G401.6 (cell line): Measurements from ENCODE around the gene IGF2R.

ENCODE experiments used
- FAIRE-seq: peaks from 2 replicates; lab custom pipeline; 2012; peaks lifted over from hg19 to GRCh38; lab: Jason Lieb, UNC

IGF2R gene

DNA sequence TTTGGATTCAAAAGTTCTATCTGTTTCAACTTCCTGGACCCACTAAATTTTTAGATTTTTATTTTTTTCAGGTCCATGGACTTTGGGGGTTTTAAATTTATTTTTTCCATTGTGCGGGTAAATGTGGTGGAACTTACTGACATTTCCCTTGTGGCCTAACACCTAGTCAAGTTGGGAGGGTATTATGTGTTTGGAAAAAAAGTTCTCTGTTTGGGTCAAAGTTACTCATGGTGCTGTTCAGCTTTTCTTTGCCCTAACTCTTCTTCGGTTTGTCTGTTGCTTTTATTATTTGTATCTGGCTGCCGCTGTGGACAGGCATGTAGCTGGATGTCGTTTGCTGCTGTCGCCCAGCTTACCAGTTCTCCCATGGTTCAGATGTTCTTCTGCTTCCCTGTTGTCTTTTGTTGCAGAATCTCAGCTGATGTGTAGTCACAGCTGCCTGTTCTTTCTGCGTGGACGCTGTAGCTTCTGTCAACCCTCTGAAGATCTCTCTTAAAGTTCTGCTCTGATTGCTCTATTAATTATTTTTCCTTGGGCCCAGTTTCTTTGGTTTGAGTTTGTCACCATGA lies 7.9 kb downstream of the IGF2R start:
- no peak for FAIRE-seq

DNA sequence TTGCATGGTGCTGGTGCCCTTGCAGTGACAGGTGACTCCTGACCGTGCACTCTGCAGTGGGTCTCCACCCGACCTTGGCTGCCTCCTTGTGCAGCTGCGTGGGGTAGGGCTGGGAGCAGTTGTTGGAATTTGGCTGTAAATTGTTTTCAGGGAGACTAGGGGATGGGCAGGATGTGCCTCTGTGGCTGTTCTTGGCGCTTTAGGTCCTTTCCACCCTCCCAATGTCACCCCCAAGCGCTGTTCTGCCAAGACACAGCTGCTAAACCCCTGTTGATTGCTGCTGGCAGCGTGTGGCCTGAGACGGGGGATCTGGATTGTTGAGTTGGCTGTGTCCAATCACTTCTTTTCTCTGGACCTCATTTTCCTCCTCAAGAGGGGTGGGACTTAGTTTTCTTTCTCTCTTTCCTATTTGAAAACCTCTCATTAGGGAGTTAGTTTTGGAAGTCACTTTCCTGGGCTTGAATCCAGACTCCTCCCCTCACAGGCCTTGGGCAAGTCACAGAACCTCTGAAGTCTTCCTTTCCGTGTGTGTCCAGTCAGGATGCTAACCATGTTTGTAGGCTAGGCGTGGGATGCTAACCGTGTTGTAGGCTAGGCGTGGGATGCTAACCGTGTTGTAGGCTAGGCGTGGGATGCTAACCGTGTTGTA lies 8.5 kb downstream of the IGF2R start:
- no peak for FAIRE-seq

DNA sequence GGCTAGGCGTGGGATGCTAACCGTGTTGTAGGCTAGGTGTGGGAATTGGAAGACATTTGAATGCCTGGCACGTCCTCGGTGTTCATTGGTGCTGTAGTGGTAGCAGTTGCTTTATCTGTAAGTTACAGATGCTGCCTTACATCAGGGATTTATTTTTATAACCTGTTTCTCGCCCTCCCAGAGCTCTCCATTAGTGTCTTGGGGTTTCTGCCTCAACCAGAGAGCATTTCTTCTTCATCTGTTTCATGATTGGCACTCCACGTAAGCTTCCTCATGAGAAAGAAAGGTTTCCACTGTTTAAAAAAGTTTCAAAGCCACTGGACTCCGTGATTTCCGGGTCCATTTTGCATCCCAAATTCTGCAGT lies 9.0 kb downstream of the IGF2R start:
- FAIRE-seq, result no peak

DNA sequence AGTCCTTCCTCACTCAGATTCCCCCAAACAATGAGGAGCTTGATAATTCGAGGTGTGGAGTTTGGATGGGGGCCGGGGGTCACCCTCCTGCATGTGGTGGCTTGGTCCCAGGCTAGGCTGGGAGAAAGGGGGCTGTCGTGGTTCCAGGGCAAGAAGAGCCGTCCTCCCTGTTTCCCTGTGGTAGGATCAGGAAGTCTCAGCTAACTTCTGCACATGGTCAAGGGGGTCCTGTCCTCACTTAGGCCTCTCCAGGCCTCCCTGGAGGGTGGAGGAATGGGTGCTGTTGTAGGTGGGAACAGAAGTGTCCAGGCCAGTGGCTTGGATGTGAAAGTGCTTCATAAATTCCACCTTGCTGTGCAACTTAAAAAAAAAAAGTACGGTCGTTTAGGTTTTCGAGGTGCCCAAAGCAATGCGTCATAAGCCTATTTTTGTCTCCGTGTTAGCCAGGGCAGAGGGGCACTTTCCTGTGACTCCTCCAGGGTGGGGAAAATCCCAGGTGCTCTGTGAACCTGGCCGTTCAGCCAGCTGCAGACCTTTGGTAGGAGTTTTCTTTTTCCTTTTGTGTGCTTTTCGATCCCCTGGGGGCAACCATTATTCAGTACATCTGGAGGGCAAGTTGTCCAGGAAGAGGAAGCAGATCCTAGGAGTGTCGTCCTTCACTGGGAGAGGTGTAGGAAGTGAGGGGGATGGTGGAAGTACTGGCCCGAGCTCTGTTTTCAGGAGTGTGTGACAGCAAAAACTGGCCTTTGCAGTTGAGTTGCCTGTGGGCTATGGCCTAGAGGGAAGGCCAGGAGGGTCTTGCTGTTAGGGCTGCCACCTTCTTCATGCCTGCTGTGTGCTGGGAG lies 9.6 kb downstream of the IGF2R start:
- FAIRE-seq, result no peak

DNA sequence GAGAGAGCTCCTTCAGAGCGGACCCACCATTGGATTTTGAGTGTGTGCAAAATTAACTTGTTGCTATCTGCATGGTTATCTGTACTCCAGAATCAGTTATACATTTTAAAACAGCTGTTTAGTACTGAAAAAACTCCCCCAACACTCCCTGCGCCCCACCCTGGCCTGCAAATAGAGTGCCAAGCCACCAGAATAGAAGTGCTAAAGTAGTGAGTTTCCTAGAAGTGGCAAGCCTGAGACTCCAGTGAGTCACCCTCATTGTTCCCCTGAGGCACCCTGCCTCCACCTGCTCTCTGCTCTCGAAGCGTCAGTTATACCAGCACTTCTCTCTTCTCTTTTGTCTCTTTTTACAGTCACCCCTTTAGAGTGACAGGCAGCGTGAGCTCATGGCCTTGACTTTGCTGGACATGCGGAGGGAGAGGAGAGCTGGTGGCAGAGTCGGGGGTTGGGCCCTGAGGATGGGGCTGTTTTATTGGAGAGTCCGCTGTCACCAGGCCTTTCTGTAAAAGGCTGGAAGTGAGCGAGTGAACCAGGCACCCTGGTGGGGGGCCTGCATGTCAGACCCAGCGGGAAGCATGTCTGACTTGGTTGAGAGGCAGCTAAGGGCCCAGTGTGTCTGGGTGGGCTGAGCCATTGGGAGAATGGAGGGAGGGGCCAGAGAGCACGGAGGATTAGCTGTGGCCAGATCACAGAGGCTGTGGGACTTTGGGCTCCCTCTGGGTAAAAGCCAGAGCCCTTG lies 10.4 kb downstream of the IGF2R start:
- FAIRE-seq, result no peak

DNA sequence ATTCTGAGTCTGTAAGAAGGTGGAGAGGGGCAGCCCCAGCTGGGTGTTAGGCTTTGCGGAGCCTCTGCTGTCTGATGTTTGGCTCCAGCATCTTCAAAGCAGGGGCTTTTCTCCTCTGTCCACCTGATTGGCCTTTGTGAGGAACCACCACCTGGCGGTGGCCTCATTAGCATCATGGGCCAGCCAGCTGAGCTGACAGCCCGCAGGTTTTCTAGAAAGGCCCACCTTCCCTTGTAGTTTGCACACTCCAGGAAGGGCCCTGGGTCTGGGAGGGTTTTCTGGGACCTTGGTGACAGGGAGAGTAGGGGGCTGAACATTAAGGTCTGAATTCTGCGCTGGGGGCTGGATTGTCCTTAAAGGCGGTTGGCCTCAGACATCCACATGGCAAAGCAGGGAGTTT lies 11.6 kb downstream of the IGF2R start:
- no peak for FAIRE-seq

DNA sequence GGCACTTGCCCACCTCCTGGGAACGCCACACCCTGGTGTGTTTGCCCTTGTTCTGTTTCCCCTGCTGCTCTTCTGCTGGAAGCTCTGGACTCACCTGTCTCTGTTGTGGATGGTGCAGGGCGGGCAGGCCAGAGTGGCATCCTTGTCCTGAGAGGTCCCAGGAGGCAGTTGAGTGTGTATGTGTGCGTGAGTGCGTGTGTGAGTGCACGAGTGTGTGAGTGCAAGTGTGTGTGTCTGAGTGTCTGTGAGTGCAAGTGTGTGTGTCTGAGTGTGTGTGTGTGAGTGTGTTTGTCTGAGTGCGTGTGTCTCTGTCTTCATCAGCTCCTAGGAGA lies 12.2 kb downstream of the IGF2R start:
- FAIRE-seq, result no peak

DNA sequence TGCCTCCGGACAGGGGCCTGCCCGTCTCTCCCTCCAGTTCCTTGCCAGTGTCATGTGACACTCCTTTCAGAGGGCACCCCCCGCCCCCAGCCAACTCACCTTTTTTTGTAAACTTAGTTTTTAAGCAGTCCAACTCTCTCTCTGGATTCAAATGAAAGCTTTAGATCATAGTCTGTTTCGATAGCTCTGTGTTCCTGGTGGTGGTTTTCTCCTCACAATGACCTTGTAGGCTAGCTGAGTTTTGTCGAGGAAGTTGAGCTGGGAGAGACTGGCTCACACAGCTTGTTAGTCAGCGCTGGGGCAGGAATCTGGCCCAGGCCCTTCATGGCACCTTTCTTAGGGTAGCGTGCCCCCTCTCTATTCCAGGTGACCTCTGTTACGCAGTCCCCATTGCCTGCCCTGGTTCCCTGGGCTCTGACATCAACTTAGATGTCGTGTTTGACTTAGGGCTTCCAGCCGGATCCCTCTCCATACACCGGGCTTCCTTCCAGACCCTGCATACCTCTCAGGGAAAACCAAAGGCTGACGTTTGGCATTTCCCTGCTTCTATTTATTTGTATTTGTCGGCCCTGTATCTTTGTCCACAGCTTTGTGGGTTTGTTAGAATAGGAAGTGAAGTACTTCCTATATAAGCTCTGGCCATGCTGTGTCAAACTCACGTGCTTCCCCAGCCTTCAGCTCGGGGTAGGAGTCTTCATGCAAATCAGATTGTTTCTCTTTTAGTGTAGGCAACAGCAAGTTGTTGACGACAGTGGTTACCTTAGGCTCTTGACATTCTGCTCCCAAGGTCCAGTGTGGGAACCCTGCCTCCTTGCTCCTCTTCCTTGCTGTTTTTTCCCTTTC lies 12.7 kb downstream of the IGF2R start:
- no peak for FAIRE-seq

DNA sequence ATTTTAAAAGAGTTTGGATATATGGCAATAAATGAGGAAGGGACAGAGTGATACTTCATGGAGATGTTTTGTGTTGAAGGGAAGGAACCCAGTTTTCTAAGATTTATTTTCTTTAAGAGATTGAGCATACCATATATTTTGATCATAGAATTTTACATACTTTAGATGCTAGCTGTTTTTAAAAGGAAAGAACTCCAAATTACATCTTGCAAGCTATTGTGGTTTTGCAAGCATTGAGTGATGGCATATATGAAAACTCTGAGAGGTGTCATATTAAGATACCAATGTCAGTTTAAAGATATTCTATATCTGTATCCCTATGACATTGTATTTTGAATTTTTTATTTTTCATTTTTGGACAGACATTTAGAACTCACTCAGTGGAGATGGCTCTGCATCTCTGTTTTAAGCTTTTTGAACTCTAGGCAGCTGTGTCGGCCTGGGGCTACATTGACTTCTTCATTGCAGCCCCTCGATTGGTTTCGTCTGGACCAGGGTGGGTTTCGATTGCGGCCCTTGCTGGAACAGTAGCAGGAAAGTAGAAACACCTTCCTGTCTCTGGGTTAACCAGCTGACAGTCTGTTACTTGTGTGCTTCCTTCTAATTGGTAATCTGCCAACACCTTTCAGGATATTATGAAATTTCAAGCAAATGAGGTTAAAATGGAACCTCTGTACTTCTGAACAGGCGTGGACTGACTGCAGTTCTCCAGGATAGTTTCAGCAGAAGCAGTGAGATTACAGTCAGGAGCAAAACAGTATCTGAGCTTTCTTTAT lies 14.0 kb downstream of the IGF2R start:
- no peak for FAIRE-seq

DNA sequence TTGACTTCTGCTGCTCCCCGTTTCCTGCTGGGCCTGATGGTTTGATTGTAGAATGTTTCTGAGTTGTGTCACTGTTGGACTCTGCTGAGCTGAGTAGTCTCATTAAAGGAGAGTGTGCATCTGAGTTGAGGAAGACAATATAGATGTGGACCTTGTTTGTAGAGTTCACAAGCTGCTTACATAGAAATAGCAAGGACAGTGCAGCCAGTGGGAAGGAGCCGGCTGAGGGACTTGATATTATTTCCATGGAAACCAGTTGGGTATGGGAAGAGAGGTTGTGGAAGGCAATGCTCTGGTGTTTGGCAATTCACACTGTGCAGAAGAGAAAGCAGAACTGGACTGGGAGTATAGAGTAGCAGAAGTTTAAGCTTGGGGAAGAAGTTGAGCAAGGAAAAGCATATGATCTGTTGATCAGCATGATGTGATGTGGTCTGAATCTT lies 14.8 kb downstream of the IGF2R start:
- FAIRE-seq, result no peak

DNA sequence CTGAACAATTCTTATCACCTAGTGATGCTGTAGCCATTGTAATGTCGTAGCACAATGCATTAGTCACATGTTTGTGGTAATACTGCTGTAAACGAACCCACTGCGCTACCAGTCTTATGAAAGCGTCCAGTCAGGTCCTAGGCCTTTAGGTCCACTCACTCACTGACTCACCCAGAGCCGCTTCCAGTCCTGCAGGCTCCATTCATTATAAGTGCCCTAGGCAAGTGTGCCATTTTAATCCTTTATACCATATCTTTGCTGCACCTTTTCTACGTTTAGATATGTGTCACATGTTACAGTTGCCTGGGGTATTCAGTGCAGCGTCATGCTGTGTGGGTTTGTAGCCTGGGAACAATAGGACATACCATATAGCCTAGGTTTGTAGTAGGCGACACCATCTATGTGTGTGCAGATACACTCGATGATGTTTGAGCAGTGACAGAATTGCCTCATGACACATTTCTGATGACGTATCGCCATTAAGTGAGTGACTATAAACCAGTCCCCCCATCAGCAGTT lies 15.4 kb downstream of the IGF2R start:
- FAIRE-seq, result no peak

DNA sequence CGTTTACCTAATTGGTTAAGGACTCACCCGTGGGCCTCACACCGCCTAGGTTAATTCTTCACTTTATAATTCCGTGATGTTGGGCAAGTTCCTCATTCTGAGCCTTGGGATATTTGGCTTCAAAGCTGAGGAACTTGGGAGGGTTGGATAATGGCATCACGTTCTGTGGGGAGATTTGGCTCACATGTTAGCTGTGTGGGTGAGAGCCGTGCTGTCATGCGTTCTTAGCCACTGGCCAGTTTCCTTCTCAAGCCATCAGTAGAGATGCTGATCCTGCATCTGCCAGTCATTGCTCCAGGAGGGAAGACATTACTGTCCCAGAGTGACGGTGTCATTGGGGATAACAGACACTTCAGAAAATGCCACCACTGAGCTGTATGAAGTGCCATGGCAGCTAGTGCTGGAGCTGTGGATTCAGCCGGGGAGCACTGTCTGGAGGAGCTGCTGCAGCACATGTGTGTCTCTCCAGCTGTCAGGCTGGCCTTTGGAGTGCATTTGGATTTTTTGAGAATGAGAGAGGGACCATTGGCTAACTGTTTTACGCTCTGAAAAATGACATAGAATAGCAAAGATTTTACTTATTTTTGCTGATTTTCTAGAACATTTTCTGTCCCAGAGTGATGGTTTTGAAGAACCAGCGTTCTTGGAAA lies 16.5 kb downstream of the IGF2R start:
- no peak for FAIRE-seq

DNA sequence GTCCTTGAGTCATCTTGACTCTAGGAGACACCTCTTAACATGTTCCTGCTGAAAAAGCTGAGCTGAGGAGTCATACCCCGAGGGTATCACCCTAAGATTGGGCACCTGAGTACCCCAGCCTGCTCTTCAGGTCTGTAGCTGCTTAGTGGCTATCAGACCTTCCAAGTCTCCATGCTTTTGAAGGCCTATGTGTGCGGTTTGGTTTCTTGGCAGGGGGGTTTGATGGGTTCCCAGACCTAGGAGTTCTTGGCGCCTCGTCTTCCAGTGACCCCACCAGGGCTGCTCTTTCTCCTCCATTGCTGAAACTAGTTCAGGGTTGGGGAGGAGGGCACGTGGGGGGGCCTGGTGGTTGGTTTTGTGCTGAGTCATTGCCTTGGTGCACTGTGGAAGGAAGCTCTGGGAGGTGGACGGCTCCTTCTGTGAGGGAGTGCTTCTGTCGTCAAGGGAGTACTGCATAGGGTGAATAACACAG lies 20.1 kb downstream of the IGF2R start:
- no peak for FAIRE-seq

DNA sequence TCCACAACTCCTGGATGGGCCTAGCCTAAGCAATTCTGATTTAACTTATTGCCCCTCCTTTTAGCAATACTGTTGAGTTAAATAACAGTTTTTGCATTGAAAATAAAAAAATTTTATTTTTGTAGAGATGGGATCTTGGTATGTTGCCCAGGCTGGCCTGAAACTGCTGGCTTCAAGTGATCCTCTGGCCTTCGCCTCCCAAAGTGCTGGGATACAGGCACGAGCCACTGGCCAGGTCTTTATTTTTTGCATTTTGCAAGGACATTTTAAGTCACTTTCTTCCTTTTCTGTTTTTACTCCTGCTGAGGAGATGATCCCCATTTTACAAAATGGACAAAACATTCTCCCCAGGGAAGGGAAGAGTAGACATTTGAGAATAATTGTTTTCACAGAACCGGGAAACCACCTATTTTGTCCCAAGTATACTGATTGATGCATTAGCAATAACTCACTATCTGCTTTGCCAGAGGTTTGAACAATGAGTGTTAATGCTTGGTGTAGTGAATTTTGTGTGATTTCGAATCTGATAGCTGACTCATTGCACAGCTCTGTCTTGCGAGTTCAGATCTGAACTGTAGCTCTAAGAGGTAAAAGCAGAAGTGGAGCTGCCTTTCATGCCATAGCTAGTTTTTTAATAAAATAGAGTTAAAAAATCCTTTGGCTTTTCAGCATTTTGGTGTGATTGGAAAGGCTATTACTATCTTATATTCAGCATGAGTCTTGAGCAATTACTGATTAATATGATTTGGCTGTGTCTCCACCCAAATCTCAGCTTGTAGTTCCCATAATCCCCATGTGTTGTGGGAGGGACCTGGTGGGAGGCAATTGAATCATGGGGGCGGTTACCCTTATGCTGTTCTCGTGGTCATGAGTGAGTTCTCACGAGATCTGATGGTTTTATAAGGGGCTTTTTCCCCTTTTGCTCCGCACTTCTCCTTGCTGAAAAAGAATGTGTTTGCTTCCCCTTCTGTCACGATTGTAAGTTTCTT lies 20.9 kb downstream of the IGF2R start:
- no peak for FAIRE-seq

DNA sequence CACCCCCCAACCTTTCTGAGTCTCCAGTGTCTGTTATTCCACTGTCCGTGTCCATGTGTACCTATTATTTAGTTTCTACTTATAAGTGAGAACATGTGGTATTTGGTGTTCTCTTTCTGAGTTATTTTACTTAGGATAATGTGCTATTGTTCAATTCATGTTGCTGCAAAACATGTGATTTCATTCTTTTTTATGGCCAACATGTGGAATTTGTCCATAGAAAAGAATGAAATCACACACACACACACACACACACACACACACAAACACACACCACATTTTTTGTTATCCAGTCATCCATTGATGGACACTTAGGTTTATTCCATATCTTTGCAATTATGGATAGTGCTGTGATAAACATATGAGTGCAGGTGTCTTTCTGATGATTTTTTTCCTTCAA lies 23.5 kb downstream of the IGF2R start:
- no peak for FAIRE-seq

DNA sequence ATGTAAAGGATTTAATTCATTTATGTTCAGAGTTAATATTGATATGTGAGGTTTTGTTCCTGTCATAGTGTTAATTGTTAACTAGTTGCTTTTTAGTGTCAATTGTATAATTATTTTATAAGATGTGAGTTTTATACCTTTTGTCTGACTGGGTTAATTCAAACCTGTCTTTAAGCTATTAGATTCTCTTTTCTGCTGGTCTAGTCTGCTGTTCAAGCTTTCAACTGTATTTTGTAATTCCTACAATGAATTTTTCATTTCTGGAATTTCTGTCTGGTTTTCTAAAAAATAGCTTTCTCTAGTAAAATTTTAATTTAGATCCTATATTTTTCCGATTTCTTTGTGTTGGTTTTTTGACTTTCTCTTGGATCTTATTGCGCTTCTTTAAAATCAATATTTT lies 26.5 kb downstream of the IGF2R start:
- FAIRE-seq, result no peak

DNA sequence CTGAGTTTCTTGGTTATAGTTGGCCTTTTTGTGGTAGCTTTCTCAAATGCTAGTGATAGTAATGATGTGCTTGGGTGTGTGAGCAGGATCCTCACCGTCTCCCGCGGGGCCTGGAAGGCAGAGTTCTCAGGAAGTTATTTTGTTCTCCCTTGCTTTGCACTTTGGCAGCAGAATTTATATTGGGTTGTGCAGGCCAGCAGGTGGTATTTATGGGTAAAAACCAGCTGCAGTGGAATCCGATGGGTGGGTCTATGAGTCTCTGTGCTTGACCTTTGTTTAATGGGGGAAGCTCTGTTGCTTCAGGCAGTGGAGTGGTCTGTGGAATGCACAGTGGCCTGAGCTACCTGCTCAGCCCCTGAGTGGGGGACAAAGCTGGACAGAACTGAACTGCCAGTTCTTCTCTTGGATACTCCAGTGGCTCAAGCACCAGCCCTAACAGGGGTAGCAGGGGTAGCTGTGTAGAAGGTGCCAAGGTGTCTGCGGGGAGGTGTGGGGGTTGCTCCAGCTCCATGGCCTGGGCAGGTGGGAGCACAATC lies 27.3 kb downstream of the IGF2R start:
- FAIRE-seq, result no peak

DNA sequence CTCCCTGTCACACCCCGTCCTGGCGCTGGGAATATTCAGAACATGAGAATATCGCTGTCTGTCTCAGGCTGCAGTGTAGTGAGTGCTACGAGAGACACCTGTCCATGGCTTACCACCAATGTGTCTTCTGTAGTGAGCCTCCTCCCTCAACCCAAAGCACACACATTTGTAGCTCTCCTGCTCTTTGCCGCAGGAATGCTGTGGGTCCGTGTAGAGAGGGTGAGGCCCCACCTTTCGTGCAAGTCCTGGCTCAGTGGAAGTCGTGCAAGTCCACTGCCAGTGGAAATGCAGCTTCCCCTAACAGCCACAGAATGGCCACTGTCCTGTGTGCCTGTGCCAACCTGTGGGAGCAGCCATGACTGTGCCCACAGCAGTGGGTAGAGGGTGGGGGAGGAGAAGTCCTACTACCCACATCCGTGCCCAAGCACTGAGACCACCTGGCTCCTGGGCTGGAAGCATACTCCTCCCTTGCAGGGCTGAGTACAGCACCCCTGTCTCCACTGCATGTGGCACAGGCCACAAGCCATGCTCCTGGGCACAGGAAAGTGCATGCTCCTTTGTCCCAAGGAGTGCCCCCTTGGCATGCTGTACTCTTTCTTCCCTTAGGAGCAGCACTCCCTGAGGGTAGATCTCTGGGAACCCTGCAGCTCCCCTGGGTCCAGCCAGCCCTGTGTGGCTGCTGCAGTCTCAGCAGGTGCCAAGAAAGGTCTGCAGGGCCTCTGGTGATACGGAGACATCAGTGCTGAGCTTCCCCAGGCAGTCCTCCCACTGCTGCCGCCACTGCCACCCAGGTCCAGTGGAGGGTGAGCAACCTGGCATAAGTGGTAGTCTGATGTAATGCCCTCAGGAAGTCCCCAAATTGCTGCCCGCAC lies 28.0 kb downstream of the IGF2R start:
- FAIRE-seq, result no peak
